SK-N-SH (cell line): Measurements from ENCODE around the gene SGO2. TPM values are rescaled to one million over a fixed set of nuclear protein-coding genes. Genes with fewer than 3 reads are reported as not detected.

Experiments
- CTCF ChIA-PET: fragments of 300-600, 350-600 bp; formaldehyde crosslinking; extraction: SDS; loops from one replicate; lab custom pipeline; 2021; lab: Yijun Ruan, JAX
- POLR2A ChIA-PET: fragments of 350-600 bp; sonication (Branson Sonifier 250); formaldehyde crosslinking; extraction: SDS; loops from one replicate; lab custom pipeline; 2020; ENCODE audit warnings: antibody characterized with exemption, inconsistent platforms; lab: Yijun Ruan, JAX
- DNase-seq: peaks from one replicate; pipeline ENCODE4 v3.0.0; 2012
- H2AFZ ChIP-seq: fragments of 200-600 bp; sonication (generic); 2 replicates; pipeline ENCODE4 v1.8.1; 2016; ENCODE audit warnings: antibody characterized with exemption, mild to moderate bottlenecking, low read depth
- H3F3A ChIP-seq: fragments of 200-600 bp; sonication (generic); replicated peaks from 2 replicates; pipeline ENCODE3; 2016; ENCODE audit warnings: antibody characterized with exemption, mild to moderate bottlenecking; ENCODE audit not compliant: insufficient read depth
- H3K27ac ChIP-seq, 2 experiments: fragments of 200-500 bp in 1 of 2; fragments of 200-600 bp in 1 of 2; sonication (Bioruptor generic) in 1 of 2; sonication (generic), shearing (Covaris generic) in 1 of 2; 2 replicates each; pipeline versions ENCODE4 v1.5.1 to v1.6.1; 2014 to 2016; ENCODE audit warnings: low read depth in 2 of 2, inconsistent platforms in 1 of 2, low read length in 1 of 2, mild to moderate bottlenecking in 1 of 2, mixed read lengths in 1 of 2
- H3K27me3 ChIP-seq: fragments of 200-600 bp; sonication (generic), shearing (Covaris generic); 2 replicates; pipeline ENCODE4 v1.6.1; 2016; ENCODE audit warnings: mixed run types; ENCODE audit not compliant: insufficient read depth
- H3K36me3 ChIP-seq, 2 experiments: fragments of 200-500 bp in 1 of 2; fragments of 200-600 bp in 1 of 2; sonication (Bioruptor generic) in 1 of 2; sonication (generic) in 1 of 2; replicated peaks in 1 of 2; 2 replicates each; pipeline versions ENCODE3 to v1.5.1; 2014 to 2016; ENCODE audit warnings: low read length in 1 of 2, mild to moderate bottlenecking in 1 of 2; ENCODE audit not compliant: insufficient read depth in 2 of 2, control insufficient read depth in 1 of 2
- H3K4me1 ChIP-seq, 2 experiments: fragments of 200-500 bp in 1 of 2; fragments of 200-600 bp in 1 of 2; sonication (Bioruptor generic) in 1 of 2; sonication (generic), shearing (Covaris generic) in 1 of 2; 2 replicates each; pipeline versions ENCODE4 v1.5.1 to v1.6.1; 2014 to 2016; ENCODE audit warnings: low read depth in 1 of 2, low read length in 1 of 2, mixed run types in 1 of 2; ENCODE audit not compliant: insufficient read depth in 2 of 2, control insufficient read depth in 1 of 2
- H3K4me2 ChIP-seq: fragments of 200-600 bp; sonication (generic), shearing (Covaris generic); 2 replicates; pipeline ENCODE4 v1.6.1; 2017; ENCODE audit warnings: mixed run types
- H3K4me3 ChIP-seq, 2 experiments: fragments of 200-500 bp in 1 of 2; fragments of 200-600 bp in 1 of 2; sonication (Bioruptor generic) in 1 of 2; sonication (generic), shearing (Covaris generic) in 1 of 2; 2 replicates each; pipeline versions ENCODE4 v1.5.1 to v1.8.1; 2014 to 2016; ENCODE audit warnings: low read depth in 2 of 2, inconsistent platforms in 1 of 2, low read length in 1 of 2, mild to moderate bottlenecking in 1 of 2, mixed read lengths in 1 of 2, moderate library complexity in 1 of 2
- H3K79me2 ChIP-seq: fragments of 200-600 bp; sonication (generic); 2 replicates; pipeline ENCODE4 v1.8.1; 2017; ENCODE audit warnings: mild to moderate bottlenecking; ENCODE audit not compliant: insufficient read depth
- H3K9ac ChIP-seq: fragments of 200-600 bp; sonication (generic); 2 replicates; pipeline ENCODE4 v1.6.1; 2017; ENCODE audit warnings: mixed run types
- H3K9me2 ChIP-seq: fragments of 200-600 bp; sonication (generic); 2 replicates; pipeline ENCODE4 v1.6.1; 2017; ENCODE audit warnings: mixed run types
- H3K9me3 ChIP-seq: fragments of 200-600 bp; sonication (generic); 2 replicates; pipeline ENCODE4 v1.6.1; 2017; ENCODE audit warnings: mixed run types, mild to moderate bottlenecking, moderate library complexity
- H4K20me1 ChIP-seq: fragments of 200-600 bp; sonication (generic); 2 replicates; pipeline ENCODE4 v1.6.1; 2017; ENCODE audit warnings: mild to moderate bottlenecking, mixed run types; ENCODE audit not compliant: insufficient read depth
- ELF1 ChIP-seq: IDR thresholded peaks from 2 replicates; pipeline ENCODE4 v1.4.0; 2012
- EZH2phosphoT487 ChIP-seq: fragments of 200-600 bp; sonication (generic); IDR thresholded peaks from 2 replicates; pipeline ENCODE4 v1.6.1; 2017; ENCODE audit warnings: low read depth, mixed run types, mild to moderate bottlenecking, antibody characterized with exemption, moderate library complexity, borderline replicate concordance
- FOSL2 ChIP-seq: IDR thresholded peaks from 2 replicates; pipeline ENCODE4 v1.4.0; 2012; ENCODE audit warnings: low read depth, mild to moderate bottlenecking, moderate library complexity, borderline replicate concordance
- FOXJ3 ChIP-seq: sonication (generic); formaldehyde crosslinking; IDR thresholded peaks from 2 replicates; pipeline ENCODE4 v1.5.1; 2020; ENCODE audit warnings: mild to moderate bottlenecking, missing genetic modification reagents
- FOXM1 ChIP-seq: IDR thresholded peaks from 2 replicates; pipeline ENCODE4 v1.4.0; 2012; ENCODE audit warnings: low read depth, mild to moderate bottlenecking
- JUND ChIP-seq: IDR thresholded peaks from 2 replicates; pipeline ENCODE4 v1.4.0; 2012
- MEF2A ChIP-seq: IDR thresholded peaks from 2 replicates; pipeline ENCODE4 v1.4.0; 2012; ENCODE audit warnings: low read depth, borderline replicate concordance
- MXI1 ChIP-seq: IDR thresholded peaks from 2 replicates; pipeline ENCODE4 v1.6.1; 2012; ENCODE audit warnings: mild to moderate bottlenecking, low read depth, low read length, improper control_type of control experiment
- NFIC ChIP-seq: IDR thresholded peaks from 2 replicates; pipeline ENCODE4 v1.4.0; 2012; ENCODE audit warnings: borderline replicate concordance
- NRF1 ChIP-seq: IDR thresholded peaks from 2 replicates; pipeline ENCODE4 v1.6.1; 2012; ENCODE audit warnings: low read depth, mild to moderate bottlenecking, low read length
- RAD21 ChIP-seq: IDR thresholded peaks from 2 replicates; pipeline ENCODE4 v1.6.1; 2012; ENCODE audit warnings: mild to moderate bottlenecking, low read length
- RCOR1 ChIP-seq: fragments of 150-350 bp; IDR thresholded peaks from 2 replicates; pipeline ENCODE4 v1.6.1; 2017; ENCODE audit warnings: antibody characterized with exemption, low read length
- RFX5 ChIP-seq: IDR thresholded peaks from 2 replicates; pipeline ENCODE4 v1.6.1; 2012; ENCODE audit warnings: mild to moderate bottlenecking, improper control_type of control experiment, low read length
- RXRA ChIP-seq: IDR thresholded peaks from 2 replicates; pipeline ENCODE4 v1.4.0; 2012; ENCODE audit warnings: low read depth, mild to moderate bottlenecking, borderline replicate concordance
- SIN3A ChIP-seq: IDR thresholded peaks from 2 replicates; pipeline ENCODE4 v1.6.1; 2012; ENCODE audit warnings: low read depth, mild to moderate bottlenecking, low read length, moderate library complexity, borderline replicate concordance
- YY1 ChIP-seq: IDR thresholded peaks from 2 replicates; pipeline ENCODE4 v1.4.0; 2012; ENCODE audit warnings: low read depth, mild to moderate bottlenecking
- WGBS: methylation state at CpG from one replicate; pipeline ENCODE4 v1.1.6; 2017; ENCODE audit warnings: low lambda C conversion rate; 5-methylcytosine and 5-hydroxymethylcytosine counted together
- polyA plus RNA-seq, 3 experiments: library from polyadenylated mRNA; depleted of rRNA; stranded (reverse); fragments of >200 nt; gene quantifications; 2 replicates each; pipeline ENCODE4 v1.2.3, GENCODE V29; 2012
- TF ChIP-seq, protein P1 (sequence below): IDR thresholded peaks from 2 replicates; pipeline ENCODE4 v1.4.0; 2012; ENCODE audit warnings: low read depth, borderline replicate concordance
- TF ChIP-seq, protein P2 (sequence below): fragments of 150-350 bp; IDR thresholded peaks from 2 replicates; pipeline ENCODE4 v1.6.1; 2017; ENCODE audit warnings: antibody characterized with exemption, low read length, low read depth, borderline replicate concordance
- TF ChIP-seq, protein P3 (sequence below): IDR thresholded peaks from 2 replicates; pipeline ENCODE4; 2012
- TF ChIP-seq, protein P4 (sequence below): IDR thresholded peaks from 2 replicates; pipeline ENCODE4 v1.4.0; 2012; ENCODE audit warnings: low read depth, borderline replicate concordance
- TF ChIP-seq, protein P5 (sequence below): fragments of 150-350 bp; IDR thresholded peaks from 2 replicates; pipeline ENCODE4 v1.6.1; 2016; ENCODE audit warnings: mild to moderate bottlenecking, low read depth, low read length

SGO2 gene
- polyA plus RNA-seq, 1 of the 3 experiments (the other 2 are of a cell fraction) = 2.8 TPM

DNA sequence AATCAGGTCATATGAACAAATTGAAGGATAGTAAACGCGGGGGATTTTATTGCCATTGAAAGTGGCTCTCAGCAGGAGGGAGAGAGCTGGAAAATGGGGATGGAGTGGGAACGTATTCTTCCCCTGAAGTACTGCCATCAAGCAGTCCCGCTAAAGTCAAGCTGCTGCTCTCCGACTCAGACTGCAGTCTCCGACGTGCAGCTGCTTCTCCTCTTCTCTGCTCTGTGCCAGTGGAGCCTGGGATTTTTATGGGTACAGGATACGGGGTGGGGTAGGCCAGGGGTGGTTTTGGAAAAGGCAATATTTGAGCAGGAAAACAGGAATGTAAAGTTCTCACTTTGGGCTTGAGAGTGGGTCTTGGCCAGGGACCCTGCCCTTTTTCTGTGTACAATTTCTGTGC lies 49.2 kb upstream of the SGO2 start:
- Histone ChIP-seq H3K9ac (no peak overlapping the region), H3K4me2 (no peak overlapping the region), H3K9me3 (no peaks in the 10 kb centered on the region), H4K20me1 (no peaks in the 10 kb centered on the region), H3K4me1 (peaks cover 1 to 18% of the 10 kb centered on the region in 2 experiments; a peak in 3 of 4 replicates), H2AFZ (no peak overlapping the region), H3K4me3 (no peak overlapping the region), H3K79me2 (no peaks in the 10 kb centered on the region), H3K27me3 (no peaks in the 10 kb centered on the region), H3K36me3 (peaks cover 37 to 42% of the 10 kb centered on the region in 2 experiments), H3F3A (peaks cover 24% of the 10 kb centered on the region), H3K9me2 (no peaks in the 10 kb centered on the region), H3K27ac (no peak overlapping the region)
- CTCF ChIA-PET = interaction anchor here (0.8 to 2.7 kb wide), 6 partner anchors 49 to 503 kb away, joined by 3 to 12 read pairs (median 6); partner anchors contain the start of gene SGO2
- POLR2A ChIA-PET = no interaction called here
- 93% methylated on average over 8 of the region's 8 CpGs for whole genome bisulfite sequencing
- TF ChIP-seq YY1 (no peak), NFIC (no peak), ELF1 (no peak), FOSL2 (no peak), SIN3A (no peak), MXI1 (no peak), NRF1 (no peak), RFX5 (no peak), RXRA (no peak), FOXM1 (no peak), MEF2A (no peak), RCOR1 (no peak), EZH2phosphoT487 (no peak), JUND (no peak)
- TF ChIP-seq, protein P1, sequence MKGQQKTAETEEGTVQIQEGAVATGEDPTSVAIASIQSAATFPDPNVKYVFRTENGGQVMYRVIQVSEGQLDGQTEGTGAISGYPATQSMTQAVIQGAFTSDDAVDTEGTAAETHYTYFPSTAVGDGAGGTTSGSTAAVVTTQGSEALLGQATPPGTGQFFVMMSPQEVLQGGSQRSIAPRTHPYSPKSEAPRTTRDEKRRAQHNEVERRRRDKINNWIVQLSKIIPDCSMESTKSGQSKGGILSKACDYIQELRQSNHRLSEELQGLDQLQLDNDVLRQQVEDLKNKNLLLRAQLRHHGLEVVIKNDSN = no peak
- TF ChIP-seq, protein P2, sequence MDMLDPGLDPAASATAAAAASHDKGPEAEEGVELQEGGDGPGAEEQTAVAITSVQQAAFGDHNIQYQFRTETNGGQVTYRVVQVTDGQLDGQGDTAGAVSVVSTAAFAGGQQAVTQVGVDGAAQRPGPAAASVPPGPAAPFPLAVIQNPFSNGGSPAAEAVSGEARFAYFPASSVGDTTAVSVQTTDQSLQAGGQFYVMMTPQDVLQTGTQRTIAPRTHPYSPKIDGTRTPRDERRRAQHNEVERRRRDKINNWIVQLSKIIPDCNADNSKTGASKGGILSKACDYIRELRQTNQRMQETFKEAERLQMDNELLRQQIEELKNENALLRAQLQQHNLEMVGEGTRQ = no peak
- TF ChIP-seq, protein P3, sequence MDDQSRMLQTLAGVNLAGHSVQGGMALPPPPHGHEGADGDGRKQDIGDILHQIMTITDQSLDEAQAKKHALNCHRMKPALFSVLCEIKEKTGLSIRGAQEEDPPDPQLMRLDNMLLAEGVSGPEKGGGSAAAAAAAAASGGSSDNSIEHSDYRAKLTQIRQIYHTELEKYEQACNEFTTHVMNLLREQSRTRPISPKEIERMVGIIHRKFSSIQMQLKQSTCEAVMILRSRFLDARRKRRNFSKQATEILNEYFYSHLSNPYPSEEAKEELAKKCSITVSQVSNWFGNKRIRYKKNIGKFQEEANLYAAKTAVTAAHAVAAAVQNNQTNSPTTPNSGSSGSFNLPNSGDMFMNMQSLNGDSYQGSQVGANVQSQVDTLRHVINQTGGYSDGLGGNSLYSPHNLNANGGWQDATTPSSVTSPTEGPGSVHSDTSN = no peak
- DNase-seq = no peak

DNA sequence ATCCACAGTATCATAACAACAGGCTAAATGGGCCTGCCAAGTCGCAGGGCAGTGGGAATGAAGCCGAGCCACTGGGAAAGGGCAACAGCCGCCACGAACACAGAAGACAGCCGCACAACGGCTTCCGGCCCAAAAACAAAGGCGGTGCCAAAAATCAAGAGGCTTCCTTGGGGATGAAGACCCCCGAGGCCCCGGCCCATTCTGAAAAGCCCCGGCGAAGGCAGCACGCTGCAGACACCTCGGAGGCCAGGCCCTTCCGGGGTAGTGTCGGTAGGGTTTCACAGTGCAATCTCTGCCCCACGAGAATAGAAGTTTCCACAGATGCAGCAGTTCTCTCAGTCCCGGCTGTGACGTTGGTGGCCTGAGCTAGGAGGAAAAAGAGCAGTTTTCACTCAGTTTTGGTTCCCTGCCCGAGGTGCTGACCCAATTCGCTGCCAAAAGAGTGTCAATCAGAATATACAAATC lies 48.3 kb upstream of the SGO2 start:
- Histone ChIP-seq H3K27me3 (no peaks in the 10 kb centered on the region), H4K20me1 (no peaks in the 10 kb centered on the region), H3K27ac (no peak overlapping the region), H3K4me2 (no peak overlapping the region), H2AFZ (no peak overlapping the region), H3K36me3 (peaks cover 34 to 43% of the 10 kb centered on the region in 2 experiments), H3K4me3 (no peak overlapping the region), H3K9me2 (no peaks in the 10 kb centered on the region), H3K9ac (no peak overlapping the region), H3F3A (peaks cover 29% of the 10 kb centered on the region), H3K79me2 (no peaks in the 10 kb centered on the region), H3K4me1 (peaks cover 6 to 18% of the 10 kb centered on the region in 2 experiments; a peak in 3 of 4 replicates), H3K9me3 (no peaks in the 10 kb centered on the region)
- WGBS = 97% methylated on average over 14 of the region's 21 CpGs
- CTCF ChIA-PET = interaction anchor here (0.6 to 8.0 kb wide), 2 partner anchors 108 to 503 kb away, joined by 3 to 96 read pairs; no protein-coding TSS in a partner anchor
- POLR2A ChIA-PET = no interaction called here
- no peak for DNase-seq
- TF ChIP-seq, protein P4, sequence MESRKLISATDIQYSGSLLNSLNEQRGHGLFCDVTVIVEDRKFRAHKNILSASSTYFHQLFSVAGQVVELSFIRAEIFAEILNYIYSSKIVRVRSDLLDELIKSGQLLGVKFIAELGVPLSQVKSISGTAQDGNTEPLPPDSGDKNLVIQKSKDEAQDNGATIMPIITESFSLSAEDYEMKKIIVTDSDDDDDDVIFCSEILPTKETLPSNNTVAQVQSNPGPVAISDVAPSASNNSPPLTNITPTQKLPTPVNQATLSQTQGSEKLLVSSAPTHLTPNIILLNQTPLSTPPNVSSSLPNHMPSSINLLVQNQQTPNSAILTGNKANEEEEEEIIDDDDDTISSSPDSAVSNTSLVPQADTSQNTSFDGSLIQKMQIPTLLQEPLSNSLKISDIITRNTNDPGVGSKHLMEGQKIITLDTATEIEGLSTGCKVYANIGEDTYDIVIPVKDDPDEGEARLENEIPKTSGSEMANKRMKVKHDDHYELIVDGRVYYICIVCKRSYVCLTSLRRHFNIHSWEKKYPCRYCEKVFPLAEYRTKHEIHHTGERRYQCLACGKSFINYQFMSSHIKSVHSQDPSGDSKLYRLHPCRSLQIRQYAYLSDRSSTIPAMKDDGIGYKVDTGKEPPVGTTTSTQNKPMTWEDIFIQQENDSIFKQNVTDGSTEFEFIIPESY = no peak
- no peak for TF ChIP-seq JUND
- TF ChIP-seq MXI1 = no peak
- TF ChIP-seq FOXJ3 = no peak
- TF ChIP-seq, protein P3 = no peak
- TF ChIP-seq RAD21 = no peak
- TF ChIP-seq, protein P5, sequence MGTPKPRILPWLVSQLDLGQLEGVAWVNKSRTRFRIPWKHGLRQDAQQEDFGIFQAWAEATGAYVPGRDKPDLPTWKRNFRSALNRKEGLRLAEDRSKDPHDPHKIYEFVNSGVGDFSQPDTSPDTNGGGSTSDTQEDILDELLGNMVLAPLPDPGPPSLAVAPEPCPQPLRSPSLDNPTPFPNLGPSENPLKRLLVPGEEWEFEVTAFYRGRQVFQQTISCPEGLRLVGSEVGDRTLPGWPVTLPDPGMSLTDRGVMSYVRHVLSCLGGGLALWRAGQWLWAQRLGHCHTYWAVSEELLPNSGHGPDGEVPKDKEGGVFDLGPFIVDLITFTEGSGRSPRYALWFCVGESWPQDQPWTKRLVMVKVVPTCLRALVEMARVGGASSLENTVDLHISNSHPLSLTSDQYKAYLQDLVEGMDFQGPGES = no peak
